Activated T-helper 1 cell treated with Interleukin-2 at 50 U/mL for 16 hours (primary cell): ENCODE measurements around the gene GTF2H3.
"Not testable (repeated sequence)": the region's sequence is repeated elsewhere in the genome, so short reads cannot be mapped to it uniquely, and the experiment has no call there.

Experiments
- DNase-seq: peaks from one replicate; pipeline ENCODE4 v3.0.0-alpha.2; 2020; ENCODE audit warnings: low read depth

Gene GTF2H3

DNA sequence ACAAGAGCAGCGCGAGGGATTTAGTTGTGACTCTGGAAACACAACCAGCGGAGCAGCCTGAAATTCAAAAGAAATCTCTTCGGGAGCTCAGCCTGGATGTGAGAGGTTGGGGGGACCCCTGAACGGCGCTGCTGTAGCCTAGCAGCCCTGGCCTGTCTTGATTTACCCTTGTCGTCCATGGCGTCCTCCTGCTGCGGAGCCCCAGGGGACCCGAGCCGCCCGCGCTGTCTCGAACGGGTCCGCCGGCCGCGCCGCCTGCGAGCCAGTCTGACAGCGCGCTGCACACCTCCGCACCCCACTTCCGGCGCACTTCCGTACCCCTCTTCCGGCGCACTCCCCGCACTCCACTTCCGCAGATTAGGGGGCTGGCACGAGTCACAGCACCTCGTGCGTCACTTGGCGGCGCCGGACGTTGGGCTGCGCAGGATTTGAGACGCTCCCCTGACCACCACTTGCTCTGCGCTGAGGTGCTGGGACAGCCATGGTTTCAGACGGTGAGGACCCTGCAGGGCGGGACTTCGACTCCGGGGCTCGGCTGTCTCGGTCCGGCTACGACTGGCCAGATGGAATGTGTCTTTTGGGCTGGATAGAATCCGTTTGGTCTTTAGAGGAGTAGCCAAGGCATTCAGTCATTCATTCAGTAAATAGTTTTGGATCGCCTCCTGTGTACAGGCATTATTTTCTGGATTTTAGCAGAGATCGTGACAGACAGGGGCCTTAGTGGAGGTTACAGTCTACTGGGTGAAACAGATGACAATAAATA is at the start of gene GTF2H3, which contains the start of gene EIF2B1:
GTF2H3 (plus strand) TSS at position 451 of the 763 bp plus-strand sequence; CDS start at position 482, 31 bp downstream.
EIF2B1 (minus strand) TSS at position 308 of the 763 bp plus-strand sequence; CDS start at position 179, 129 bp downstream.
- DNase-seq = peak; percentile 95

DNA sequence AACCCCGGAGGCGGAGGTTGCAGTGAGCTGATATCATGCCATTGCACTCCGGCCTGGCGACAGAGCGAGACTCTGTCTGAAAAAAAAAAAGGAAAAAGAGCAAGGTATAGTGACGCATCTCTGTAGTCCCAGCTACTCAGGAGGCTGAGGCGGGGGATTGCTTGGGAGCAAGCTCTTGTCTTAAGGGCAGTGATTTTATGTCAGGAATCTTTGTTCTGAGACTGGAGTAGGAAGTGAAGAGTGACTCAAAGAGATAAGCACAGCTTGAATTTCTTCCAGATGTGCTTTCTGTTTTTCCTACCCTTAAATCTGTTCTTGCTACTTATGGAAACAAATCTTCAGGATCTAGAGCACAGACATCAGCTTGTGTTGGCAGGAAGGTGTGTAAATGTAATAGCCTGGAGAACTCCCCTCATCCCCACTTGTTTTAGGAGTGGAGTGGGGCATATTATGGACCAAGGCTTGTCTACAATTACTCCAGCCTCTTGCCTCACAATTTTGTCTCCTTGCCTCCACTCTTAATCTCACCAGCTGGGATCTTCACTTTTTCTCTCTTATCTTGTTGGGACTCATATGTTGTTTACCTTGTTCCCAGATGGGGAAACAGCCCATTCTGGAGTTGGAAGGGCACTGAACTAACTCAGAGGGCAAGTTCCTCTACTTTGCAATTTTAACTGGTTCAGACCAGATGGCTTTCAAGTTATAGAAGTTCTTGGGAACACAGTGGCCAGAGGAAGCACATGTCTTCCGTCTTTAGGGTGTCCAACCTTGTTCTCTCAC is 41.7 kb upstream of the GTF2H3 start:
- DNase-seq = no peak

DNA sequence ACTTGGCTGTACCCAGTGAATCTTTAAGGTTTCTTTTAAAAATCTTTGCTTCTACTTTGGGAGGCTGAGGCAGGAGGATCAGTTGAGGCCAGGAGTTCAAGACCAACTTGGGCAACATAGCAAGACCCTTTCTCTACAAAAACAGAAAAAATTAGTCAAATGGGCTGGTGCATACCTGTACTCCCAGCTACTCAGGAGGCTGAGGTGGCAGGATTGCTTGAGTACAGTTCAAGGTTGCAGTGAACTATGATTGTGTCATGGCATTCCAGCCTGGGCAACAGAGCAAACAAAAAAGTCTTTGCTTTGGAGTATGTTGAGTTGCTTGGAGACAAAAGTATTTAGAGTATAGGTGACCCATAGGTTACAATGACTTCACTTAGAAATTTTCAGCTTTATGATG is 37.9 kb upstream of the GTF2H3 start:
- no peak for DNase-seq

DNA sequence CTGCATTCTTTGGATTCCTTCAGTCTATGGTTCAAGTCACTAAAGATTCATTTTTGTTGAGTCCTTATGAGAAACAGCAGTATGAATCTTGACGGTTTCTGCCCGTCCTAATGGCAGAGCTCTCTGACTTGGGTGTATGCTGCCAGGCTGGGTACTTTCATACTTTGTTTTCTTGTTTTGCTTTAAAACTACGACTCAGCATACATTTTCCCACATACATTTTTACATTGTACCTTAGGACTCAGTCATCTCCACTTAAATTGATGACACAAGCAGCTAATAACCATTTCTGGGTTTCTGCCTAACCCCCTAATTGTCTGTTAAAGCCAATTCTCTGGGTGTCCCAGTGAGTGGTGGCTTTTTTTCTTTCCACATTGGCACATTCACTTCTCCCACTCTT is 36.5 kb upstream of the GTF2H3 start:
- DNase-seq = no peak

DNA sequence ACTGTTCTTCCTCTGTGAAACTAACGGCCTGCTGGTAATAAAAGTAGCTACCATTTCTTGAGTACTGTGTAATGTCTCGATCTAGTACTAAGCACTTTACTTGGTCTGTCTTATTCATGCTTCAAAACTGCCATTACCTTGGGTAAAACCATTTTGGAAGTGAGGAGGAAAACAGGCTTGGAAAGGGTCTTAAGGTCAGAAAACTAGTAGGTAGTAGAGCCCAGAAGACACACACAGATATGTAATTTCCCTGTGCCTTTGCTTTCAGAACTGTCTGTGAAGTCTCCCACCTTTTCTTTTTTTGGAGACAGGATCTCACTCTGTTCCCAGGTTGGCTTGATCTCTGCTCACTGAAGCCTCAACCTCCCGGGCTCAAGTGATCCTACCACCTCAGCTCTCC is 35.1 kb upstream of the GTF2H3 start:
- DNase-seq = no peak

DNA sequence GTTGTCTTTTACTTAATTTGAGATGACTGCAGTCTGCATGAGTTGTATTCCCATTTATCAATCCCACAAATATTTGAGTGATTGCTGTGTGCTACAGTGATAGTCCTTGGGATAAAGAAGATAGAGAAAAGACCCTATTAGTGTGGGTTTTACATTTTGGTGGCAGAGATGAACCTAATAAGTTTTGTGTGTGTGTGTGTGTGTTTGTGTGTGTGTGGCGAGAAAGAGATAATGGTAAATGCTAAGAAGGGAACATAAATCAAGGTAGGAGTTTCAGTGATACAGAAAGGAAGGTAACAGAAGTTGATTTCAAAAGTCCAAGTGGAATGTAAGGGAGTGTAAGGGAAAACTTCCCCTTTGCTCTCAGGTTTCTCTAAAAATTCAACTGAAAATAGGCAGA is 34.3 kb upstream of the GTF2H3 start:
- no peak for DNase-seq

DNA sequence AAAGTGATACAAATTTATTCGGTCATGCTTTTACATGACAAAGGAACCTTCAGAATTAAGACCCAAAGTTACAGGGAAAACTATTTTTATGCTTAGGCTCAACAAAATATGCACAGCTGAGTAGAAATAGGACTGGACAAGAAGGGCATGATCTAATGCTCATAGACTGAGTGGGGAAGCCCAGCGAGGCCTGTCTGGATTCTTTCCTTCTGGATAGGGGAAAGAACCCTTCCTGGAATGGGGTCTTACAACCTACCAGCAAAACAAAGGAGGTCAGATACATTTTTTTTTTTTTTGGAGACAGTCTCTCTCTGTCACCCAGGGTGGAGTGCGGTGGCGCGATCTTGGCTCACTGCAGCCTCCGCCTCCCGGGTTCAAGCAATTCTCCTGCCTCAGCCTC is 33.9 kb upstream of the GTF2H3 start:
- DNase-seq = no peak

DNA sequence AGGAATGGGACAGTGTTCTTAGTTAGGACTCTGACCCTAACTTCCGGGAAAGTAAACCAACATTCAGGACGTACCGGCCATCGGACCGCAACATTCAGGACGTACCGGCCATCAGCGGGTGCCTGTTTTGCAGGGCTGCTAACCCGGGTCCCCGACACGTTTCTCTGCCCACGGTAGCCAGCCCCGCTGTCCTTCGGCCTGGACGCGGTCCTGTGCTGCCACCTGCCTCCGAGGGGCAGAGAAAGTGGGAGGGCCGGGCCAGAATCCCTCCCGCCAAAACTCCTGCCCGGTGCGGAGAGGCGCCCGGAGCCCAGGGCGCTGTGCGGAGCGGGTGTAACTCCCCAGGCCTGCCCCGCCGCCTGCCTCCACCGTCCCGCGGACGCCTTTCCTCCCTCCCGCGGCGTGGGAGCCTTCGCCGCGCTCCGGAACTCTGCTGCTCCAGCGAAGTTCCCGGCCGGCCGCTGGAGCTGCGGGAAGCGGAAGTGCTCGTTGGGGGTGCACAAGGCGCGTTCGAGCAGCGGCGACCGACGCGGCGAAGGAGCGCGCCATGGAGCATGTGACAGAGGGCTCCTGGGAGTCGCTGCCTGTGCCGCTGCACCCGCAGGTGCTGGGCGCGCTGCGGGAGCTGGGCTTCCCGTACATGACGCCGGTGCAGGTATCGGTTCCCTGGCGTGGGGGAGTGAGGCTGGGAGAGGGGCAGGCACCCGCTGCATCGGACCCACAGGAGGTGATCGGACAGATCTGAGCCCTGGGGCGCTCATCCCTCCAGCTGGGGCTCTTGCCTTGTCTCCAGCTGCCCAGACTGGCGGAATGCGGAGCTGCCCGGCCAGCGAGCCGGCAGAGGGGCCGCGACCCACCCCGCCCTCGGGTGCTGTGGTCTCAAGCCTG is 31.8 kb upstream of the GTF2H3 start, which contains the start of gene DDX55:
DDX55 (plus strand) TSS at position 498 of the 888 bp plus-strand sequence; CDS start at position 548, 50 bp downstream.
- DNase-seq = peak; percentile 82

DNA sequence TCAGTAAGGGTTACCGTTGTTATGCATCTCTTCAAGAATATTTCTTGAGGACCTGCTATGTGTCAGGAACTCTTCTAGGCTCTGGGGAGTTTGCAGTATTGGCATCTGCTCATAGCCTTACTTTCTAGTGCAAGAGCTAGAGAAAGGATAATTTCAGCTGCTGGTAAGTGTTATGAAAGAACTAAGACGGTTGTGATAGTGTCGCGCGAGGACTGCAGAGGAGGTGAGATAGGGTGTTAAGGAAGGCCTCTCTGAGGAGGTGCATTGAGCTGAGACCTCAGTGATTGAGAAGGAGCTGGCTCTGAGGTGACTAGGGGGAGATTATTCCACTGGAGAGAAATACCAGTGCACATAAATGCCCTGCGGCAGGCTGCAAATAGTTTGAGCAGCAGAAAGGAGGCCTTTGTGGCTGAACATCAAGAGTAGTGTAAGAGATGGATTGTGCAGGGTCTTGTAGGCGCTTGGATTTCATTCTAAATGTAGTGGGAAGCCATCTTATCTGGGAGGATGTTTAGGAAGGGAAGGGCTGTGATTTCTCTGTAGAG is 30.9 kb upstream of the GTF2H3 start:
- no peak for DNase-seq

DNA sequence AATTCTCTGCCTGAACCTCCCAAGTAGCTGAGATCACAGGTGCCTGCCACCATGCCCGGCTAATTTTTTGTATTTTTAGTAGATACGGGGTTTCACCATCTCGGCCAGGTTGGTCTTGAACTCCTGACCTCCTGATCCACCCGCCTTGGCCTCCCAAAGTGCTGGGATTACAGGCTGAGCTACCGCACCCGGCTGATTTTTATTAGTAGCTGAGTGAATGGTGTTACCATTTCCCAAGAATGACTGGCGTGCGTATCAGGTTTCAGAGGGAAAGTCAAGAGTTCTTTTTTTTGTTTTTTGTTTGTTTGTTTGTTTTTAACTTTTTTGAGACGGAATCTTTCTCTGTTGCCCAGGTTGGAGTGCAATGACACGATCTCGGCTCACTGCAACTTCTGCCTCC is 30.1 kb upstream of the GTF2H3 start:
- not testable (repeated sequence) for DNase-seq

DNA sequence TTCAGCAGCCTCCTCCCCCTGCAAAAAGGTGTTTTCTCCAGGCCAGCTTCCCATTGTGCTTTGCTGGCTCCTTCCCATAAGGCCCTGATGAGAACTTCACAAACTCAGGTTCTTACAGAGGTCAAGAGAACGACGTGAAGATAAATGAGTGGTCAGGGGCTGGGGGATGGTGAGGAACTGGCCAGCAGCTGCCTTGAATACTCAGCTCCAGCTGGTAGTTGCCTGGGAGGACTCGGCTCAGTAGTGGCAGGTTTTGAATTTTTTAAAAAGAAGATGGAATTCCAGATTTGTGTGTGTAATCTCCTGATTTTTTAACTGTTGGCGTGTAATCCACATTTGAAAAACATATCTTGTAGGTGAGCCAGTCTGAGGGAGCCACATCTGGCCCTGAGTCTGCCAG is 25.9 kb upstream of the GTF2H3 start:
- DNase-seq = no peak

DNA sequence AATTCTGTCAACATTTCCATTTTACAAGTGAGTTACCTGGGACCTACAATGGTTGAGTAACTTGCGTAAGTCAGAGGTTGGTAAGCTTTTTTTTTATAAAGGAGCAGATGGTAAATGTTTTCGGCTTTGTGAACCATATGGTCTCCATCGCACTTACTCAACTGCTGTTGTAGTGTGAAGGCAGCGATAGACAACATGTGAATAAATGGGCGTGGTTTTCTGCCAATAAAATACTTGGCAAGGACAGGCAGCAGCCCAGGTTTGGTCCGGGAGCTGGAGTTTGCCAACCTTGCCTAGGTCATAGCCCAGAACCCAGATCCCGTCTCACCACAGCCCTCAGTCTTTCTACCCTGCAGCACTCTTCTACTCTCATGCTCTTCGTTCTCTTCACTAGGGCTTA is 25.4 kb upstream of the GTF2H3 start:
- no peak for DNase-seq

DNA sequence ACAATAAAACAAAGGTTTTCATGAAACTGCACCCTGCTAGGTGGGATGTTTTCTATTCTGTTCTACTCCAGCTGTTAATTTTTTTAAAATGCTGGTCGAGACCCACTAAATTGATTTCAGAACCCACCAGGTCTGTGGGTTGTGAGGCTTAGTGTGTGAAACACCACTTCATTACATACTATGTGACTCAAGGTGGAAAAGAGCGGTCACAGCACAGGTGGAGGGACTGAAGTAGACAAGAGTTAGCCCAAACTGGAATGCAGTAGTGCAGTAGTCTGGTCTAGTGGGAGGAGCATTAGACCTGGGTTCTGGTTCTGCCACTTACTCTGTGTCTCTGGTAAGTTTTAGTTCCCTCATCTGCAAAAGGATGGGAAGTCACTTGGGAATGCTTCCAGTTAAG is 19.5 kb upstream of the GTF2H3 start:
- DNase-seq = no peak

DNA sequence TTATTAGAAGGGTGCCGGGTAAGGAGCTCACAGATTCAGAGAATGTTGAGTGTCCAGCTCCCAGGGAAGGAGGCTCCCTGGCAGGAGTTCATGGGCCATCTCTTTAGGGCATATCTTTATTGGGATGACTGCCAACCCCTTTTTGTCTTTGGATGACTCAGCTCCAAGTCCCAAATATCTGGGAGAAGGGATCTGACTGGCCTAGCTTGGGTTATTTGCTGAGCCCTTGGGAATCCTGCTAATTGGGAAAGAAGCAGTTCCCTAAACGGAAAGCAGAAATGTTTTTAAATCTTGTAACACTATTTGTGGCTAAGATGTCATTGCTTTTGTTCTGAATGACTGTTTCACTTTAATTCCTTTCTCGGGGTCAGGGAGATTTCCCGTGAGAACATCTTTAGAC is 19.1 kb upstream of the GTF2H3 start:
- no peak for DNase-seq

DNA sequence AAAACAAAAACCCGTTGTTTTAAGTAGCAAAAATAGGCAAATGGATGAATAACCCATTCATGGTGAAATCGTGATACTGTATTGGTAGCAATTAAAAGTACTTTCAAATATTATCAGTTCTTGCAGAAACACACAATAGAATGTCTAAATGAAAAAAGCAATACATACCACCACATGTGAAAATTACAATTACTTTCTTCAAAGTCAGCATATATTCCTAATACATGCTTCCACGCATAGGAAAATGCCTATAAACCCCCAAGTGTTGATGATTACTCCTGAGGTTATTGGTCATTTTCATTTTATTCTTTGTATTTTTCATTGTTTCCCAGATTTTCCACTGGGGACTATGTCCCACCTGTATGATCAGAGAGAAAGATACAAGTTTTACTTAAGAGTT is 16.5 kb upstream of the GTF2H3 start:
- DNase-seq = no peak

DNA sequence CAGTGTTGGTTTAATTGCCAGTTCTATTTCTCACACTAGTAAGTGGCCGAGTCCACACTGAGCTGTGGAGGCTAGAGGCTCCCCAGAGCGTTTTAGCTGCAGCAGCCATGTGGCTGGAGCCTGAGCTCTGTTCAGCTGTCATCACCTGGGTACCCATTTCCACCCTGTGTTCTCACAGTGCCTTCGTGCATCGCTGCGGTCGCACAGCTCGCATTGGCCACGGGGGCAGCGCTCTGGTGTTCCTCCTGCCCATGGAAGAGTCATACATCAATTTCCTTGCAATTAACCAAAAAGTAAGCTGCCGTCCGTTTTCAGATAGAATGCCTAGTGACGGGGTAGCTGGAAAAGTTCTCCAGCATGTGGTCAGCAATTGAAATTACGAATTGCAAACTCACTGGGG is 16.0 kb upstream of the GTF2H3 start:
- no peak for DNase-seq

DNA sequence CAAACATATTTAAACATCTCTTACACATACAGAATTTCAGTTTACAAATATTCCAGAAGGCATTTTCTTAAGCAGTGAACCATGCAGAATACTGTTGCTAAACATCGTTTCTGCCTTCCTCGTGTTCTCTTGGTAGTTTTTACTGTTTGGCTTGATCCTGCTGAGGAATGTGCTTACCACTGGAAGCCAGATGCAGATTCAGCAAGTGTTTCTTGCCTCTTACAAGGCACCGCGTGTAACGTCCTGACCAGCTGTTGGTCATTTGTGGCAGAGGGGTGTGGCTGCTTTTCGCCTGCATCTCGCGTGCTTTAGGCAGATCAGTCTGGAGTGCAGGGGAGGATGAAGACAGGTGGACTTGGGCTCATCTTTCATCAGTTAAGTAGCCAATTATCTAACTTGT is 12.5 kb upstream of the GTF2H3 start:
- DNase-seq = no peak

DNA sequence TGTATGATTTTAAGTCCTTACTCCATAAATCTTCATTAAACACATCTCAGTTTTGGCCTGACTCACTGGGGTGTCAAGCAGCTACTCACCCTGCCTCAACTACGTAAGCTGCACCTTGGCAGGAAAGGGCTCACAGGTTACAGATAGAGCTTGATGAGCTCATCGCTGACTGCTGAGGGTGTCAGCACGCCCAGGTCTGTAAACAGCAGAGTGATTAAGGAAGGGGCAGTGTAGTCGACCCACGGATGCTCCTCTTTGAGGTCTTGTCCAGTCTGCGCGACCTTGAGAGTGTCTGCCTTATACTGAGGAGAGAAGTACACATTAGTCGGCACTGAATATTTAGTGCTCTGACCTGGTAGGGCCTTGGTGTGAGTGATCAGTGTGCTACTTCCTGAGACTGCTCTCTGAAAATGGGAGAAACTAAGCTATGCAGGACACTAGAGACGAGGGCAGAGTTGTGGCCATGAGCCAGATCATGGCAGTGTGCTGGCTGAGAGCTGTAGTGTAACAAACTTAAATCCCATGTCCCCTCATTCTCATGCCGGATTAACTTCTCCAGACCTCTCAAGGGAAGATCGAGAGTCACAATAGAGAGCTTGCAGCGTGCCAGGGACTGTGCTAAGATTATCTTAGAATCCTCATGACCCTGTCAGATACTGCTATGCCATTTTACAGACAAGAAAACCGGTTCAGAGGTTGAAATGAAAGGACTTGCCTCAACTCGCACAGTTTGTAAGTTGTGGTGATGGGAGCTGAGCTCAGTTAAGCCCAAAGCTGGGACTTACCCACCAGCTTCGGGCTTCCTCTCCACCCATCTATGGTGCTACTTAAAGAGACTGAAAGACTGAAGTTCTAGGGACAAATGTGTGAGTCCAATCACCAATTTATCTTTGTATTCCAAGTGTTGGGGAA is 11.8 kb upstream of the GTF2H3 start:
- DNase-seq = no peak

DNA sequence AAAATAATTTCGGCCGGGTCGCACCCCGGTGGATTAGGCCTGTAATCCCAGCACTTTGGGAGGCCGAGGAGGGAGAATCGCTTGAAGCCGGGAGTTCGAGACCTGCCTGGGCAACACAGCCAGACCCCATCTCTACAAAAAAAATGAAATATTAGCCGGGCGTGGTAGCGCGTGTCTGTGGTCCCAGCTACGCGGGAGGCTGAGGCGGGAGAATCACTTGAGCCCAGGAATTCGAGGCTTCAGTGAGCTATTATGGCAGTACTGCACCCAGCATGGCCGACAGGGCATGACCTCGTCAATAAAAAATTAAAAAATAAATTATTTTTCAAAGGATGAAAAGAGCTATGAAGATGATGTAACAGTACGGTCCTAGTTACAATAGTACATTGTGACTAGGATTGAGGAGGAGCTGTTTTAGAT is 523 bp downstream of the GTF2H3 start:
- no peak for DNase-seq

DNA sequence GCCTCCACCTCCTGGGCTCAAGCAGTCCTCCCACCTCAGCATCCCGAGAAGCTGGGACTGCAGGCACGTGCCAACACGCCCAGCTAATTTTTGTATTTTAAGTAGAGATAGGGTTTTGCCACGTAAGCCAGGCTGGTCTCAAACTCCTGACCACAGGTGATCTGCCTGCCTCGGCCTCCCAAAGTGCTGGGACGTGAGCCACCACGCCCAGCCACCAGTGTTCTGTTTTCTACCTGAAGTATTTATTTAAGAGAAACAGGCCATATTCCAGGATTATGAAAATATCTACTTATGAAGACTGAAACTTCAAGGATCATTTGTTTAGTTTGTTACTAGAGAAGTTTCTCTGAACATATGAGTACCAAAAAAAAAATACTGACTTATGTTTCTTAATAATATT is 10.3 kb downstream of the GTF2H3 start:
- no peak for DNase-seq

DNA sequence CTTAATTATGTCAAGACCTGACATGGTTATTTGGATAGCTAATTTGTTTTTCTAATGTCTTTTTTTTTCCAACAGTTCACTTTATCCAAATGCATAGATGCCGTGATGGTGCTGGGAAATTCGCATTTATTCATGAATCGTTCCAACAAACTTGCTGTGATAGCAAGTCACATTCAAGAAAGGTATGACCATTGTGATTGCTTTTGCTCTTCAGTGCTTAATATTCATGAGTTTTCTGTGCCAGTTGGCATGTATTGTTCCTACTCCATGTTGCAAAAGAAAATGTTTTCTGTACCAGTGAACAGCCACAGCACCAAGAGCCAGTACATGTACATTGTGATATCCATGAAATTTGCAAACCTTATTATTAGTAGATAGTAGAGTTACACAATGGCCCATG is 11.8 kb downstream of the GTF2H3 start:
- no peak for DNase-seq
